Psoas muscle (tissue), 8 donors: Measurements from ENCODE around the gene KLK10. TPM values are rescaled to one million over a fixed set of nuclear protein-coding genes. Genes with fewer than 3 reads are reported as not detected.

Experiments used
- ATAC-seq, 4 donors: fragments of 200-7000 bp; cut with Tn5 transposase; one replicate each; pipeline ENCODE4 v1.9.1; 2020; ENCODE audit warnings: moderate library complexity in 3 of 4, mild to moderate bottlenecking in 2 of 4
- DNase-seq, 2 donors: peaks; one replicate each; pipeline ENCODE4 v3.0.0-alpha.2; 2020
- H3K27ac ChIP-seq: fragments of 200-600 bp; one replicate; pipeline ENCODE4 v1.8.0; 2022
- H3K27me3 ChIP-seq, 3 donors: fragments of 200-600 bp in 1 of 3; one replicate each; pipeline versions ENCODE4 v1.6.1 to v1.8.0; 2013 to 2022; ENCODE audit warnings: low read length in 2 of 3, mild to moderate bottlenecking in 2 of 3, moderate library complexity in 1 of 3; ENCODE audit not compliant: insufficient read depth in 3 of 3
- H3K36me3 ChIP-seq, 2 donors: fragments of 200-600 bp in 1 of 2; one replicate each; pipeline versions ENCODE4 v1.6.1 to v1.8.0; 2013 to 2022; ENCODE audit warnings: low read depth in 1 of 2, mild to moderate bottlenecking in 1 of 2, moderate library complexity in 1 of 2; ENCODE audit not compliant: insufficient read depth in 1 of 2
- H3K4me1 ChIP-seq: fragments of 200-600 bp; one replicate; pipeline ENCODE4 v1.8.0; 2022
- H3K4me3 ChIP-seq: fragments of 200-600 bp; one replicate; pipeline ENCODE4 v1.8.0; 2022; ENCODE audit warnings: mild to moderate bottlenecking
- H3K9me3 ChIP-seq: fragments of 200-600 bp; one replicate; pipeline ENCODE4 v1.8.0; 2022
- WGBS, 3 donors: extraction: QIAGEN DNeasy Blood & Tissue Kit; methylation state at CpG; one replicate each; pipeline versions ENCODE4 v1.1.6 to v1.1.7; 2013; 5-methylcytosine and 5-hydroxymethylcytosine counted together
- intact Hi-C, 2 donors: fragments of 100-400 bp; cut with DNase I; formaldehyde crosslinking; loops; one replicate each; pipeline versions ENCODE4 v1.11.0 to v1.14.2; 2022
- polyA plus RNA-seq, 3 donors: library from polyadenylated mRNA; stranded (reverse); fragments of 200-250 nt; gene quantifications; one replicate each; pipeline ENCODE4 v1.2.3, GENCODE V29; 2013
- total RNA-seq, 4 donors: library from RNA; stranded (reverse); fragmentation: NEBNext Ultra II Directional in 2 of 4; extraction: Animal tissue kit (Norgen Biotek cat#: 25700) in 2 of 4; gene quantifications; one replicate each; pipeline versions ENCODE4 v1.2.1 to v1.2.4, GENCODE V29; 2021 to 2023
- TF ChIP-seq, protein P1 (sequence below): fragments of 200-600 bp; IDR thresholded peaks from one replicate; pipeline ENCODE4 v1.8.0; 2022; ENCODE audit warnings: antibody characterized with exemption
- donor health status: healthy with polysubstance abuse.
- donor health status: DM: no; HTN: no; CAD: no; lungs with moderate emphysema.
- donor health status: Bipolar disorder and iron deficiency.
- donor health status: healthy.
- donor health status: DM: yes; HTN: yes; CAD: no.
- donor health status: DM: no; HTN: no; CAD: no.
- donor health status: DM: no; HTN: no; CAD: no.
- donor health status: DM: yes; HTN: yes; CAD: no.

KLK10 gene
- total and polyA plus RNA-seq, 7 donors = 0.04 to 0.16 (median 0.04) TPM; not detected in 4

DNA sequence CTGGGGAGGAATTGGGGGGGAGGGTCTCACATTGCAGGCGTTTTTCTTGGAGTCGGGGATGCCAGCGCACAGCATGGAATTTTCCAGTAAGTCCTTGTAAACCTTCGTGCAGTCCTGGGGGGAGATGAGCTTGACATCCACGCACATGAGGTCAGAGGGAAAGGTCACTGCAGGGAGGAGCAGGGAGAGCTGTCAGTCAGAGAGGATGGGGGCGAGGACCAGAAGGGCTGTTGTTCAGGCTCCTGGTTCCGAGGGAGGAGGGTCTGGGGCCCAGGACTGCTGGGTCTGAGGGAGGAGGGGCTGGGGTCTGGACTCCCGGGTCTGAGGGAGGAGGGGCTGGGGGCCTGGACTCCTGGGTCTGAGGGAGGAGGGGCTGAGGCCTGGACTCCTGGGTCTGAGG, 39.8 kb downstream of the KLK10 start:
- WGBS, 3 donors = 20 to 29% (median 27%) methylated on average over 8 of the region's 8 CpGs
- TF ChIP-seq, protein P1, sequence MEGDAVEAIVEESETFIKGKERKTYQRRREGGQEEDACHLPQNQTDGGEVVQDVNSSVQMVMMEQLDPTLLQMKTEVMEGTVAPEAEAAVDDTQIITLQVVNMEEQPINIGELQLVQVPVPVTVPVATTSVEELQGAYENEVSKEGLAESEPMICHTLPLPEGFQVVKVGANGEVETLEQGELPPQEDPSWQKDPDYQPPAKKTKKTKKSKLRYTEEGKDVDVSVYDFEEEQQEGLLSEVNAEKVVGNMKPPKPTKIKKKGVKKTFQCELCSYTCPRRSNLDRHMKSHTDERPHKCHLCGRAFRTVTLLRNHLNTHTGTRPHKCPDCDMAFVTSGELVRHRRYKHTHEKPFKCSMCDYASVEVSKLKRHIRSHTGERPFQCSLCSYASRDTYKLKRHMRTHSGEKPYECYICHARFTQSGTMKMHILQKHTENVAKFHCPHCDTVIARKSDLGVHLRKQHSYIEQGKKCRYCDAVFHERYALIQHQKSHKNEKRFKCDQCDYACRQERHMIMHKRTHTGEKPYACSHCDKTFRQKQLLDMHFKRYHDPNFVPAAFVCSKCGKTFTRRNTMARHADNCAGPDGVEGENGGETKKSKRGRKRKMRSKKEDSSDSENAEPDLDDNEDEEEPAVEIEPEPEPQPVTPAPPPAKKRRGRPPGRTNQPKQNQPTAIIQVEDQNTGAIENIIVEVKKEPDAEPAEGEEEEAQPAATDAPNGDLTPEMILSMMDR = no peak
- H3K36me3 ChIP-seq = no peaks in the 10 kb centered on the region
- intact Hi-C loops = no loop called here
- peaks cover 0 to 3% (median 2%) of the 10 kb centered on the region in 3 donors for H3K27me3 ChIP-seq
- H3K27ac ChIP-seq = no peak overlapping the region
- ATAC-seq (no peak), DNase-seq (no peak)
- no peaks in the 10 kb centered on the region for H3K4me1 ChIP-seq
- no peaks in the 10 kb centered on the region for H3K9me3 ChIP-seq
- H3K4me3 ChIP-seq = no peak overlapping the region

DNA sequence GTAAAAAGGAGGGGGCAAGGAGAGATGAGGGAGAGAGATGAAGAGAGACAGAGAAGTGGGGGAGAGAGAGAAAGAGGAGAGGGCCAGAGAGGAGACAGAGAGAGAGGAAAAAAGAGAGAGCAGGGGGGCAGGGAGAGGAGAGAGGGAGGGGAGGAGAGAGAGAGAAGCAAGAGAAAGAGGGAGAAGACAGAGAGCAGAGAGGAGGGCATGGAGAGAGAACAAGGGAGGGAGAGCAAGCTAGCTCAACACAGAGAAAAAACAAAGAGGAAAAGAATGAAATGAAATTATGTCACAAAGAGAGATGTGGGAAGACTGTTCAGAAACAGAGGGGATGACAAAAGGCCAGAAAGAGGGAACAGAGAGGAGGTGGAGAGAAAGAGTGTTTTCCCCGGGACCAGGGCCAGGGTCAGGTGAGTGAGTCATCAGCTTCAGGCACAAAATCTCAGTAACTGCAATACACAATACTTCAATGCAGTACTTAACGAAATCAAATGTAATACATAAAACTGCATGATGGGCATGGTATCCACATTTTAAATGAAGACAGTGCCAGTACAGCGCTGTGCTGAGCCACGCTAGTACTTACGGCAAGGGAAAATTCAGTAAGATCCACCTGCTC, 40.6 kb downstream of the KLK10 start:
- WGBS, 3 donors = 58 to 61% (median 60%) methylated on average over 5 of the region's 5 CpGs
- intact Hi-C loops = no loop called here
- Histone ChIP-seq H3K9me3 (no peaks in the 10 kb centered on the region), H3K27me3 (peaks cover 0 to 3% (median 2%) of the 10 kb centered on the region in 3 donors), H3K4me1 (no peaks in the 10 kb centered on the region), H3K4me3 (no peak overlapping the region), H3K36me3 (no peaks in the 10 kb centered on the region), H3K27ac (no peak overlapping the region)
- no peak for DNase-seq
- ATAC-seq = no peak
- TF ChIP-seq, protein P1 = no peak

DNA sequence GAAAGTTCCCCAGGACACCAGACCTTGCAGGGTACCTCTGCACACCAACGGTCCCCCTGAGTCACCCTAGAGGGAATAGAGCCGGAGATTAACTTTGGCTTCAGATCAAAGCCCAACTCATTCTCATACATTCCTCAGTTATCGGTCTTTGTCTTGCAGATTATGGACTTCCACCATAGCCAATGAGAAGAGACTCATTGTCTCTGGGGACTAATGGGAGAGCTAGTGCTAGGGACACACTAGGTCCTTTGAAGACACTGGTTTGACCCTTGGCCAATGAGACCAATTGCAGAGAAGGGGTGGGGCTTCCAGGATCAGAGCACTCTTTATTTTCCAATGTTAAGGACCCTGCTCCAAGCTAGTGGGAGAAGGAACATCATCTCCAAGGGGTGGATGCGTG, 41.9 kb downstream of the KLK10 start:
- TF ChIP-seq, protein P1 = no peak
- Histone ChIP-seq H3K9me3 (no peaks in the 10 kb centered on the region), H3K27me3 (peaks cover 0 to 3% (median 2%) of the 10 kb centered on the region in 3 donors), H3K4me1 (no peaks in the 10 kb centered on the region), H3K36me3 (no peaks in the 10 kb centered on the region), H3K27ac (no peak overlapping the region), H3K4me3 (no peak overlapping the region)
- DNase-seq (no peak), ATAC-seq (no peak)
- intact Hi-C loops = no loop called here
- WGBS, 3 donors = 64 to 81% (median 68%) methylated on average over 4 of the region's 4 CpGs

DNA sequence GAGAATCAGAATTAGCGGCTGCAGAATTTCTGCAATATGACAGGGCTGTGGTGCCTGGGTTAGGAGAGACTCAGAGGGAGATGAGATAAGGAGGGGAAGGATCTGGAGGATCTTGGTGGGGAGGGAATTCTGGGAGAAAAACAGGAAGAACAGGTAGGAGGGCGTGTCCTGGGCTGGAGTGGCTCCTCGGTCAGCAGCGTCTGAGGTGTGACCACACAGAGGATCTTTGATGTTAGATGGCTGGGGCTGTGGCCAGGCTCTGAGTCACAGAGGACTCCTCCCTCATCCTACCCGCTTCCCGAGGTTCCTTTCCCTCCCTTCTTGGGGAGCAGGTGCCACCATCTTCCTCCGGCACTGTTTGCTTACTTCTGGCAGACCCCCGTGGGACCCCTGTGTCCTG, 43.7 kb downstream of the KLK10 start:
- WGBS, 3 donors = 16 to 28% (median 22%) methylated on average over 8 of the region's 8 CpGs
- Histone ChIP-seq H3K36me3 (no peaks in the 10 kb centered on the region), H3K4me1 (no peaks in the 10 kb centered on the region), H3K4me3 (no peak overlapping the region), H3K9me3 (no peaks in the 10 kb centered on the region), H3K27me3 (peaks cover 0 to 3% (median 2%) of the 10 kb centered on the region in 3 donors), H3K27ac (no peak overlapping the region)
- ATAC-seq (no peak), DNase-seq (no peak)
- TF ChIP-seq, protein P1 = no peak
- intact Hi-C loops = no loop called here
